GM19372 (cell line): ENCODE results near the gene C1QL4.

Experiments used
- ATAC-seq: cut with Tn5 transposase; IDR thresholded peaks from one replicate; pipeline ENCODE4 v1.9.1; 2021; ENCODE audit warnings: mild to moderate bottlenecking, low read depth, moderate library complexity; ENCODE audit not compliant: unreplicated experiment

The C1QL4 gene

DNA sequence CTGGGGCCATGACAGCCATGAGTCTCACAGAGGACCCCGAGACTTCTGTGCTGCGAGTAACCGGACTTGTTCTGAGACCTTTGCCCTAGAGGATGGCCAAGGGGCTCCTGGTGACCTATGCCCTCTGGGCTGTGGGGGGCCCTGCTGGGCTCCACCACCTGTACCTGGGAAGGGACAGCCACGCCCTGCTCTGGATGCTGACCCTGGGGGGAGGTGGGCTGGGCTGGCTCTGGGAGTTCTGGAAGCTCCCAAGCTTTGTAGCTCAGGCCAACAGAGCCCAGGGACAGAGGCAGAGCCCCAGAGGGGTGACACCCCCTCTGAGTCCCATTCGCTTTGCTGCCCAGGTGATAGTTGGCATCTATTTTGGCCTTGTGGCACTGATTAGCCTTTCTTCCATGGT lies 11.8 kb upstream of the C1QL4 start:
- no peak for ATAC-seq

DNA sequence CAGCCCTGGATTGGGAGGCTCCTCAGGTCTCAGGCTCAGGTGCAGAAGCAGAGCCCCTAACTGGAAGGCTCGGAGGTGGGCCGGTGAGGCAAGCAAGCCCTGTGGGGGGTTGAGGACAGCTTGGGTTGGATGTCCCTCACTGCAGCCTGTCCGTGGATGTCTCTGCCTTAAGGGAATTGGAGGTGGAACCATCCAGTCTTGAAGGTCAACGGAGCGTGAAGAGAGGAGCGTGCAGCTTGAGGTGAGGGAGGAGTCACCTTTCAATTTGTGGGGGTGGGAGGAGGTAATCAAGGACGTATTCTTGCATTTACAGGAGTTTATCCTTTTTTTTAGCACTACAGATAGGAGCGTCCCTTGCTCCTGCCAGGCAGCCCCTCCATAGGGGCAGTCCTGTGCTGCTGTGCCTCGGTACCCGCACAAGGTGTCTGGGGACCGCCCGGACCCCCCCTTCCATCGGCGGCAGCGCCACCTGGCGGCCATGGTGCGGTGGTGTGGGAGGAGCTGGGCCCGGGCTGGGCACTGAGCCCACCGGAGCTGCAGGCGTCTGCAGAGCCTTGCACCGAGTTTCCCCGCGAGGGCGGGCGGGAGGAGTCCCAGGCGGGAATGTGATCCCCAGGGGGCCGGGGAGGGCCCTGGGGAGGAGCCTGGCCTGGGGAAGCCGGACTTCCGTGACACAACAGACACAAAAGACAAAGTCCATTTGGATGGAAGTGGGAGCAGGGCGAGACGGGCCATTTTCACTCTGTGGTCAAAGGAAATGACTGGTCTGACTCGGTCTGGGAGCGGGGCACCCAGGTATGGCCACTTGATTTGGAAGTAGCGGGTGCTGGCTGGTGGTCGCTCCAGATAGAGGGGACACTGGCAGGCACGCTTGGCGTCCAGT lies 10.6 kb upstream of the C1QL4 start:
- no peak for ATAC-seq

DNA sequence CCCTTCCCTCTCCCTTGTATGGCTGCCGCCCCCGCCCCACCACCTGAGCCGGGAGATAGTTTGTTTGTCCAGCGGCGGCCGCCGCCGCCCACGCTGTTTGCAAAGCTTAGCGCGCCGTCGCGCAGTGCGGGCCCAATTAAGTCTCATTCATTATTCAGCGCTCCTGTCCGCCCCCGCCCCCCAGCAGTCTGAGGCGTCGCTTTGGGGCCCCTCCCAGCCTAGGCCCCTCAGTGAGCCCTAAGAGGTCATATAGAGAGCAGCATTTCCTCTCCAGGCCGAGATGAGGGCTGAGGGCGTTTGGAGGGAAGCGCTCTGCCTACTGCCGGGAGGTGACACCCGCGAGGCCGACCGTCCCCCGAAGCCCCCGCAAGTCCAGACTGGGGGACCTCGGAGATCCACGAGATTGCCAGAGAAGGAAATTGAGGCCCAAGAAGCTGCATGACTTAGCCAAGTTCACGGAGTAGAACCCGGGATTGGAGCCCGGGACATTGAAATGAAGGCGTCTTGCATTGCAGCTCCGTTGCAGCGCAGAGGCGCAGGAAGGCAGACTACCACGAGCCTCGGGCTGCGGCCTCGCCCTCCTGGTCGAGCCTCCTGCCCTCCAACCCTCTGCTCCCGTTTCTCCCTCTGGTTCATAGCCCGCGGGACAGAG lies 9.8 kb upstream of the C1QL4 start, which contains the start of gene DNAJC22:
Gene DNAJC22, plus strand, starts transcription at position 230 of the 652 bp plus-strand sequence. CDS start 1,985 bp downstream, outside the sequence.
- ATAC-seq = no peak

DNA sequence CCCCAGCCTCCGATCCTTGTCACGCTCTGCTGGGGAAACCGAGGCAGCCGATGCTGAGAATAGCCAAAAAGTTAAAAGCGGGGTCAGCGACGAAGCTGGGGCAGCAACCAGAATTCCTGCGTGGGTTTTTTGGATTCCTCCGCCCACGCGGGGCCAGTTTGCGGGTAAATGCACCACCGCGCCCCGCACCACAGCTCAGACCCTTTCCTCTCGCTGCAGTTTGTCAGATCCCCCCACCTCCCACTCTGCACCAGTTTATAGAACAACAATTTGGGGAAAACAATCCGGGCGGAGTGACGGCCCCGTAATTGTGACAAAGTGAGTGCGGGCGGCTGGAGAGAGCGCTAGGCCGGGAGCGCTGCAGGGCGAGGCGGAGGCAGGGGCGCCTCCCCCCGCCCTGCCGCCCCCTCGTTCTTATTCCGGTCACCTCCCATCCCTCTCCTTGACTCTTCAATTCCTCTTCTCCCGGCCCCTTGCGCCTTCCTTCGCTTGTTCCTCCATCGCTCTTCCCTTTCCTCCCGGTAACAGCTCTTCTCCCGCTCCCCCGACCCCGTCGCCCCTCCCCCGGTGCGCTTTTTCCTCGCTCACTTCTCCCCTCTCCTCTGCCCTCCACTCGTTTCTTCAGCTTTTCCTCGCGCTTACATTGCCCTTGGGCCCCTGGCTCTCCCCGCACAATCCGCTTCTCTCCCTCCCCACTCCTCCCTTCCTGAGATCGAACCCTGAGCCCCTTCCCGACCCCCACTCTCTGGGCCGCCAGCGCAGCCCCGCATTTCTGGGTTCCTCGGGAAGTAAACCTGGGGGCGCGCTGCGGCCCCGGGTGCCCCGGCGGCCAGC lies 9.1 kb upstream of the C1QL4 start:
- no peak for ATAC-seq

DNA sequence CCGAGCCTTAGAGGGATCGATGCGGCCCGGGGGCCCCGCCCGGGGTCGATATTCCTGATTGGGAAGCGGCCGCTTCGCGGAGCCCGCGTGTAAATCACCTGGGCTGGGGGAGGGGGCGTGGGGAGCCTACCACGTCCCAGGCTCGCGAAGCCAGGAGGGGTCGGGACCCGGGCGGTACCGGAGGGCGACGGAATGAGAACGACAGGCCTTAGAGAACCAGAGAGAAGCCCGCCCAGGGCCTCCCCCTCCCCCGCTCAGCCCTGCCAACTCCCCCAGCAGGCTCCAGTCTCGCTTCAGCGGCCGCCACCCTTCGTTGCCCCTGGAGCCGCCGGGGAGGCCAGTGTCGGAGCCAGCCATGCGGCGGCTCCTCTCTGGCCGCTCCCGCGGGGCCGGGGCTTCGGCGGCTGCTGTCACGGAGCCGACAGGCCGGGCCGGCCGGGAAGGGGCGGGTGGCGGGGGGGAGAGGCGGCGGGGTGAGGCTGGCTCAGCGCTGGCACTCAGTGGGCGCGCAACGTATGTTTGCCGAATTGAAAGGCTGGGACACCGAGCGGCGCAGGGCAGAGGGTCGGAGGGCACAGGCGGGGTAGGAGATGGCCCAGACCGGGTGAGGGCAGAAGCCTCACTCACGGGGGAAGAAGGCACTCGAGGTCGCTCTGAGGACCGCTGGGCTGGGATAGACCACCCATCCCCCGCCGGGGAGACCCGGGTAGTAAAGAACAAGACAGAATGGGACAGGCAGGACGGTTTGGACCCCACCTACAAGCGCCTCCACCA lies 8.2 kb upstream of the C1QL4 start:
- no peak for ATAC-seq

DNA sequence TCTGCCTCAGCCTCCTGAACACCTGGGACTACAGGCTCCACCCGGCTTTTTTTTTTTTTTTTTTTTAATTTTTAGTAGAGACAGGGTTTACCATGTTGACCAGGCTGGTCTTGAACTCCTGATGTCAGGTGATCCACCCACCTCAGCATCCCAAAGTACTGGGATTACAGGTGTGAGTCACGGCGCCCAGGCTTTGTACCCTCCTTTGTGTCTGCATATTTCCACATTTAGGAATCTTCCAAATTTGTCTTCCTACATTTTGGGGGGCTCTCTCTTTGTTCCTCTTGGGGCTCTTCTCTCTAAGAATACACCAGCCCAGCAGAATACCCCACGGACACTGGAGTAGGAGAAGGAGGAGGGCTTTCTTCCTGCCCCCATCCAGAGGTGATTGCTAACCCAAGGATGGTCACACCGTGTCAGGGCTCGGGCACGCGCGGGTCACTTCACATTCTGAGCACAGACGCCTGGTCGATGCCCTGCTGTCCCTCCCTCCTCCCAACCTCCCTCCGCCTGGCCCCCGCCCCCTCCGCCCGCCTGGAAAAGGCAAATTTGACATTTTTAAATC lies 7.6 kb upstream of the C1QL4 start:
- no peak for ATAC-seq

DNA sequence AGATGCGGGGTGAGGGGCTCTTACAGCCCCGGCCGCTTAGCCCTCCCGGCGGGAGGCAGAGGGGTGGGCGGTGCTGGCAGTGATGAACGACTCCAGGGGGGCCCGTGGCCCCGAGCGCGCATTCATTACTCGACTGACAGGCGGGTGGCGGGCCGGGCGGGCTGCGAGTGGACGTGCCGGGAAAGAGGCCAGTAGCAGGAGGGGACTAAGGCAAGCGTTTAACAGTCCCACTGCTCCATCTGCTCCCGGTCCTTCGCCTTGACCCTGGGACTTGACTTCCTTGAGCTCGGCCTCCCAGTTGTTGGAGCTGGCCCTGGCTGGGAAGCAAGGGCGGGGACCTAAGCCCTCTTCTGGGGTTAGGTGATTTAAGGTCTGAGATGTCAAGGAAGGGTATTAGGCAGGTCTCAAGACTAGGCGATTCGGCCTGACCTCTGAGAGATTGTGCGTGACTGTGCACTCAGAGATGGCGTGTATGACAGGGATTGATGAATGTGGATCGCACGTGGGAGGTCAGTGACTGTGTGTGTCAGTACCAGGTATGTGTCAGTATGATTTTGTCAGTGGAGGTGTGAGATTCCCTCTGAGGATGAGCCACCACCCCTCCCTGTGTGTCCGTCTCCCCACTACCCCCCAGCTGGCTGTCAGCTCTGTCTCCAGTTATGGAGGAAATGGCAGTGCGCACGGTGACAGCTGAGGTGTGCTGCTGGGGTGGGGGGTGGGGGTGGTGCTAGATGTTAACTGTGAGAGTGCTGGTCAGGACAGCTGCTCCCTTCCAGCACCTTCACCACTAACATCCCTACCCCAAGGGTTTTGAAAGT lies 6.1 kb upstream of the C1QL4 start:
- ATAC-seq = no peak

DNA sequence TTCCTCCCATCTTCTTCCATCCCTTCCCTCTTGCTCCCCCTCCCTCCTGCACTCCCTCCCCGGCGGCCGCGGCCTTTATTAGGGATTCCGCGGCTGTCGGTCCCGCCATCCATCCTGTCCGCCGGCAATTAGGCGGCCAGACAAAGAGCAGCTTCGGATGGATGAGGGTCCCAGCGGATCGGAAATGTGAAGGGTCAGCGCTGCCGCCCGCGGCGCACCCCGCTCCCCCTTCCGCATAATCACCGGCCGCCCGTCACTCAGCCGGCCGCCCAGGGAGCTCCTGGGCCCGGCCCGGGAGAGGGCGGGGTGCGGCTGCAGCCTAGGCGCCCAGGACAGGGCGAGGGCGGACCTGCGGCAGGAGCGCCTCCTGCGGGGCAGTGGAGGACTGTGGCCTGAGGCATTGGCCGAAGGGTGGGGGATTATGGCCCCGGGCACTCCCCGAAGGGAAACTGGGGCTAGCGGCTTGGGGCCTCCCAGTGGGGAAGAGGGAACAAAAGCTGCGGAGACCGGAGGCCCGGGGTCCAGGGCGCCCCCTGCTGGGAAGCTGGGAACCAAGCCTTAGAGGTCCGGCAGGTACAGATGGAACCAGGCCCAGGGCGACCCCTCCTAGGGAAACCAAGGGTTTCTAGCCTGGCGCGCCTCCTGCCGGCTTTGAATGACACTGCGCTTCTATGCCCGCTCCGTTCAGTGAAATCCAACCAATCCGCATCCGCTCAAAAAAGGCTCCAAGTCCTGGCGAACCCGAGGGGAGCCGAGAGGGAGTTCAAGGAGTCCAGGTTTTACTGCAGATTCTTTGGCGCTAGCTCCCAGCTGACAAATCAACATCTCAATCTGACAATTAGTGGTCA lies 5.3 kb upstream of the C1QL4 start:
- ATAC-seq = peak; percentile 49

DNA sequence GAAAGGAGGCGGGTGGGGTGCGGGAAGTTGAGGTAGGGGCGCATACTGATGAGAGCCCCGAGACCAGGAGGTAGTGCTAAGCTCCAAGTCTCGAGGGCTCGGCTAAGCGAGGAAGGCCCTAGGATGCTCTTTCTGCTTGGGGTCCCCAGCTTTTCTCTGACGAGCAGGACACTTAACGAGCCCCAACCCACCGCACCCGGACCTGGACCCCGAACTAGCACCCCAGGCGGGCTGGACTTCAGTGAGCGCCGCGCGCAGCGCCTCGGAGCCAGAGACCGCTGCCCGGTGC lies 4.7 kb upstream of the C1QL4 start:
- no peak for ATAC-seq

DNA sequence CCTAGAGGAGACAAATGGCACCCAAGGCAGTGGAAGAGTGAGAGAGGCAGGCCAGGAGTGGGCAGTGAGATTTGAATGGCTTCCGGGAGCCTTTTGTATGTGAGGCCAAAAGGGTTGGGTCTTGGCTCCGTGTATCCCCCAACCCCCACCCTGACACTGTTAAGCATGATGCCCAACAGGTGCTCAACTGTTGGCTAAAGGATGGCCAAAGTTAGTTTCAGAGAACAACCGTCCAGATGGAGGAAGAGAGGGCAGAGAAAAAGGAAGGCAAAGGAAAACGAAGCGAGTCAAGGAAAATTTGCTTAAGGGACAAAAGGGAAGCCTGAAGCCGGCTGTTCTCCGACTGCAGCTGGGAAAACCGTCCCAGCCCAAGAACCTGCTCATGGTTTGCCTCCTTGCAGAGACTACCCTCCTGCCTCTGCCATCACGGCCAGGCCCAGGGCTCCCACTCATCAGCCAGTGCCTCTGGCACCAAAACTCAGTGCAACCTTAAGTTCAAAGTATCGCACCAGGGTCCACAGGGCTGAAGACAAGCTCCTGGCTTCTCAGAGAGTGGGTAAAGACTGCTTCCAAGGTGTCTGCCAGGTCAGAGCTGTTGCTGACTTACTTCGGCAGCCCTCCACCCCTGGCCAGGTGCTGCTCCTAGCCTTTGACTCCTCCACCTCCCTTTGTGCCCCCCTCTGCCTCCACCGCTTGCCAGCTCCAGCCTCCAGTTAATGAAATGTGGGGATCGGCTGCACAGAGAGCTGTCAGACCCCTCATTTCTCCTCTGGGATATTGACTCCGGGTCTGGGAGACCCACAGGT lies 4.2 kb upstream of the C1QL4 start:
- no peak for ATAC-seq

DNA sequence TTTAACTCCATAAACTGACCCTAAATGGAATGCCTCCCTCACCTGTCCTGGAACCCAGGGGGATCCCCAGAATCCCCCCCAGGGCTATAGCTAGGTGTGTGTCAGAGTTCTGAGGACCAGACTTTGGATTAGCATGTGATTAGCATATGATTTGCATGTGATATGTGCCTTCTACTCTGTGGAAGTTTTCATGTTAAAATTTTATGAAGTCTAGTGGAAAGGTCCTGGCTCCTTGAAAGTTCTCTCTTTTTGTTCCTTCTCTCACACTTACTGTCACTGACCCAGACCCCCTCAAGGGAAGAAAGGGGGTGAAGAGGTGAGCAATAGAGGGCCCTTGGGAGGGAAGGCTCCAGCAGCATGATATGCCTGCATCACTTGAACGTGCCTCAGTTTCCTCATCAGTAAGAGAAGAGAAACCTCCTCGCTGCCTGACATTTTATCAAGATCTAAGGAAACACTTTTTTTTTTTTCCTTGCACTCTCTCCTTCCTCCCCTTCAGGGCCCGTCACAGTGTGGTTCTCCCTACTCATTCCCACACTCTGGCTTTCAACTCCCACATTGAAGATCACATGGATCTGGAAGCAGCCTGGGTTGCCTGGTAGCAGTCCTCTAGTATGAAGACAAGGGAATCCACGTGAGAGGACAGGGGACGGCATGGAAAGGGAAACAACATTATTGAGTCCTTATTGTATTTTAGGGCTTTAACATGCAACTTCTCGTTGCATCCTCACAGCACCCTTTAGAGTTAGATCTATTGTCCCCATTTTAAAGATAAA lies 3.3 kb upstream of the C1QL4 start:
- no peak for ATAC-seq

DNA sequence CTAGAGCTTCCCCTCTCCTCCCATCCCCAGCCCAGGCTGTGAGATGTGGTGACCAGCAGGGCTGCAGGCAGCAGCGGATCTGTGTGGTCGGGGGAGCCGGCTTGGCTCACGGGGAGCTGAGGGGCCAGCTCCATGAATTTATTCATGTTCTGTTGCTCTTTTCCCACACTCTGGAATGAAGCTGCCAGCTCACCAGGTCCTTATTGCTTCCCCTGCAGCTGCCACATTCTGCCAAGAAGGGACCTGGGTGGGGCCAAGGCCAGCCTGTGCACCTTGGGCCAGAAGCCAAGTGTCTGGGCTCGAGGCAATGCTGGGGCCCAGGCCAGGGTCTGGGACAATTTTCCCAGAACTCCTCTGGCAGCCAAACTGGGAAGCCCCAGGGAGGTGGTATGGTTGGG lies 2.5 kb upstream of the C1QL4 start:
- no peak for ATAC-seq

DNA sequence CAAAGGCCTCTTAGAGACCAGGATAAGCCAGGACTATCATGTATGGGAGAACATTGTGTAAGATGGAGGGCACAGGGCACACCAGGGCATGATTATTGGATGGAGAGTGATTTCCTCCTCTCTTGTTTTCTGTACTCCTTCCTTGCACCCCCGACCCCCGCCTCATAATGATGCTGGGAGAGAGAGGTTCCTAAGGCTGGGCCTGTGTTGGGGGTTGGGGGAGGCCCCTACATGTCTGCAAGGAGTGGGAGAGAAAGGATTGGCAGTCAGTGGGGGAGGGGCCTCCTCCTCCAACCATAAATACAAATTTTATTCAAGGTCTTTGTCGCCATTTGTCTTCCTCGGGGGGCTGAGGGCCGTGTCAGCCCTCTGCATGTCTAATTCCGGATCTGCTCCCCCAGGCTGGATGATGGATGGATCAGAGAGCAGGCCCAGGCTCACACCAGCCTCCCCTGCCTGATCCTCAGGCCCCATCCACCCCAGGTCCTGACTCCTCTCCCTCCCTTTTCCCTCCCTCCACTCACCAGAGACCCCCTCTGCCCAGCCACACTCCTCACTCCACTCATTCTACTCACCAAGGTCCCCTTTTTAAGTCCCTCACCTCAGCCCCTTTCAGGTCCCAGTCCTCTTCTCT lies 2.0 kb upstream of the C1QL4 start:
- no peak for ATAC-seq

DNA sequence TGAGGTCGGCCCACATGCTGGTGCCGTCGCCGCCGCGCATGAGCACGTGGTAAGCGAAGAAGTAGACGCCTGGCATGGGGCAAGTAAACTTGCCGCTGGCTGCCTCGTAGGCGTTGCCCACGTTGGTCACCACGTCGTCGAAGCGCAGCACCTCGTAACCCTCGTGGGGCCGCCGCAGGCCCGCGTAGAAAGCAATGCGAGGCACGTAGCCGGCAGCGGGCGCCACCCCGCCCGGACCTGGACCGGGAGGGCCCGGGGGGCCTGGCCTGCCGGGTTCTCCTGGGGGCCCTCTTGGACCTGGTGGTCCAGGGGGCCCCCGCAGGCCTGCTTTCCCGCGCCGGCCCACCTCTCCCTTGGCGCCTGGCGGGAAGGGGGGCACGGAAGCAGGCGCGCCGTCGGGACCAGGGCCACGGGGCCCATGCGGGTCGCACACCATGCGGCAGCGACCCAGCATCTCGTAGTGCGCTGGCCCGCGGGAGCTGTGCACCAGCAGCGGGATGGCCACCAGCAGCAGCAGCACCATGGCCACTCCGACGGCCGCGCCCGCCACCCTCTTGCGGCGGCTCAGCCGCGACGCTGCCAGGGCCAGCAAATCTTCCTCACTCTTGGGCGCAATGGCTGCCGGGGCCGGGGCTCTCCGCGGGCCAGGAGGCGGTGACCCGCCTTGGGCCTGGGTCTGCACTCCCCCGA lies 888 bp downstream of the C1QL4 start:
- no peak for ATAC-seq

DNA sequence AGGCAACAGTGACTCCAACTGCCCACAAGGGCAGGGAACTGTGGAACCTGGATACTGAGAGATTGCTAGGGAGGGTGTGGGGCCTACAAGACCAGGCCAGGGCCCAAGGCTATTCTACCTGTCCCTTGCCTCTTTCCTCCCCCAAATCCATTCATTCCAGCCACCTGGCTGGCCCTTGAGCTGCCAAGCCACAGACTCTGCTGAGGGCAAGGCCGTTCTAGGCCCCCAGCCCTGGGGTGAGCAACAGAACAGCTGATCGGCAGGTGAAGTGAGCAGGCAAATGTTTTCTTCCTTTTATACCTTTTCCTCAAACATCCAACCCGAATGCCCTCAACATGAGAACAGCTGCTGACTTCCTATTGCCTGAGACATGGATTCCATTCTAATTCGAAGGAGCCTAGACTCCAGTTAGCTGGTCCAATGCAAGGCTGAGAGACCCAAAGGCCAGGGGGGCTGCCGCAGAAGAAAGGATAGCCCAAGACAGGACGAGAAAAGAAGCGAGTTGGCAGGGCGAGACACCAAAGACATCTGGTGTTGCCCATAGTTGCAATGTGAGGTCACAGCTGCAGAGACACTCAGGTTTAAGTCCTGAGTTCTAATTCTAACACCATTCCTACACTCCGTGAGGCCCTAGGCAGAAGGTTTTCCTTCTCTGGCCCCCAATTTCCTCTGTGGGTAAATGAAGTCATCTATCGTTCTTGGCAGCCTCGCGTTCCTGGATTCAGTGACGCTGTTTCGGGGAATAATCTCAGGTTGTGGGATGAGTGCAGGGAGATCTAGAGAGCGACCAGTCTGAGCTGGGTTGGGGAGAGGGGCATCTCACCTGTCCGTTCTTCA lies 1.7 kb downstream of the C1QL4 start:
- no peak for ATAC-seq
